Measurements from ENCODE around the gene COMMD4. TPM values are rescaled to one million over a fixed set of nuclear protein-coding genes. Genes with fewer than 3 reads are reported as not detected.

The COMMD4 gene
- total and polyA plus RNA-seq, 2 of the 8 experiments (the other 6 are each of a cell fraction or from before 2014, with no cell fraction given), result 131 to 236 TPM

- TF ChIP-seq CHD7 (IDR thresholded peaks at IDR 0.05; ENCODE audit: insufficient replicate concordance, low read length) (no peak), RAD21 (IDR thresholded peaks at IDR 0.05 in 1 of 2, conservative IDR thresholded peaks at IDR 0.05 in 1 of 2; ENCODE audit: low read depth in 2 of 2, low read length in 2 of 2) (no peak), TCF12 (IDR thresholded peaks at IDR 0.05; ENCODE audit: low read depth, low read length) (no peak), CEBPB (IDR thresholded peaks at IDR 0.05; ENCODE audit: low read depth, low read length) (no peak), RXRA (IDR thresholded peaks at IDR 0.05; ENCODE audit: insufficient read depth, low read depth, low read length) (no peak), GABPA (IDR thresholded peaks at IDR 0.05; ENCODE audit: borderline replicate concordance, insufficient read depth, low read length) (no peak), PHF8 (conservative IDR thresholded peaks at IDR 0.05; ENCODE audit: low read depth, low read length) (no peak), ASH2L (IDR thresholded peaks at IDR 0.05; ENCODE audit: low read length) (no peak)
- TF ChIP-seq, protein P1, sequence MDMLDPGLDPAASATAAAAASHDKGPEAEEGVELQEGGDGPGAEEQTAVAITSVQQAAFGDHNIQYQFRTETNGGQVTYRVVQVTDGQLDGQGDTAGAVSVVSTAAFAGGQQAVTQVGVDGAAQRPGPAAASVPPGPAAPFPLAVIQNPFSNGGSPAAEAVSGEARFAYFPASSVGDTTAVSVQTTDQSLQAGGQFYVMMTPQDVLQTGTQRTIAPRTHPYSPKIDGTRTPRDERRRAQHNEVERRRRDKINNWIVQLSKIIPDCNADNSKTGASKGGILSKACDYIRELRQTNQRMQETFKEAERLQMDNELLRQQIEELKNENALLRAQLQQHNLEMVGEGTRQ (IDR thresholded peaks at IDR 0.05; ENCODE audit: low read length), result no peak
- TF ChIP-seq, protein P2, sequence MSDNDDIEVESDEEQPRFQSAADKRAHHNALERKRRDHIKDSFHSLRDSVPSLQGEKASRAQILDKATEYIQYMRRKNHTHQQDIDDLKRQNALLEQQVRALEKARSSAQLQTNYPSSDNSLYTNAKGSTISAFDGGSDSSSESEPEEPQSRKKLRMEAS (IDR thresholded peaks at IDR 0.05), result no peak
Measured at GRCh38 chr15:75321711-75322110, 14.2 kb upstream of the COMMD4 start (continued).
